Karpas-422 (cell line): ENCODE measurements around the gene LOXHD1. TPM values are rescaled to one million over a fixed set of nuclear protein-coding genes. Genes with fewer than 3 reads are reported as not detected.

Experiments
- DNase-seq: peaks from one replicate; pipeline ENCODE4 v3.0.0-alpha.2; 2015
- H2AFZ ChIP-seq: fragments of 200-600 bp; sonication (generic); 2 replicates; pipeline ENCODE4 v1.6.1; 2014; ENCODE audit warnings: antibody characterized with exemption, low read length, mixed read lengths
- H3K27ac ChIP-seq: fragments of 200-600 bp; sonication (generic); 2 replicates; pipeline ENCODE4 v1.5.1; 2014; ENCODE audit warnings: mild to moderate bottlenecking, low read length, moderate library complexity
- H3K27me3 ChIP-seq: fragments of 200-600 bp; sonication (generic); 2 replicates; pipeline ENCODE4 v1.6.1; 2014; ENCODE audit warnings: low read length, mixed read lengths
- H3K36me3 ChIP-seq: fragments of 200-600 bp; sonication (generic); 2 replicates; pipeline ENCODE4 v1.6.1; 2014; ENCODE audit warnings: low read length, mixed read lengths; ENCODE audit not compliant: insufficient read depth
- H3K4me1 ChIP-seq: fragments of 200-600 bp; sonication (generic); 2 replicates; pipeline ENCODE4 v1.6.1; 2014; ENCODE audit warnings: mild to moderate bottlenecking, low read length, mixed read lengths
- H3K4me2 ChIP-seq: fragments of 200-600 bp; sonication (generic); 2 replicates; pipeline ENCODE4 v1.6.1; 2014; ENCODE audit warnings: low read length, low read depth, mild to moderate bottlenecking; ENCODE audit not compliant: poor library complexity, severe bottlenecking
- H3K4me3 ChIP-seq: fragments of 200-600 bp; sonication (generic); 2 replicates; pipeline ENCODE4 v1.5.1; 2014; ENCODE audit warnings: mild to moderate bottlenecking, antibody characterized with exemption, low read length, mixed read lengths
- H3K79me2 ChIP-seq: fragments of 200-600 bp; sonication (generic); 2 replicates; pipeline ENCODE4 v1.6.1; 2014; ENCODE audit warnings: mild to moderate bottlenecking, low read length, mixed read lengths
- H3K9ac ChIP-seq: fragments of 200-600 bp; sonication (generic); 2 replicates; pipeline ENCODE4 v1.6.0; 2014; ENCODE audit warnings: low read length
- H3K9me2 ChIP-seq: fragments of 200-600 bp; sonication (generic), shearing (Covaris generic); replicated peaks from 2 replicates; pipeline ENCODE4 v1.6.0; 2014; ENCODE audit warnings: mild to moderate bottlenecking, low read length, moderate library complexity; ENCODE audit not compliant: insufficient read depth
- H3K9me3 ChIP-seq: fragments of 300-700, 200-600 bp; sonication (generic); 2 replicates; pipeline ENCODE4 v1.6.1; 2014; ENCODE audit warnings: low read length, mixed read lengths
- H4K20me1 ChIP-seq: fragments of 200-600 bp; sonication (generic); 2 replicates; pipeline ENCODE4 v1.6.1; 2014; ENCODE audit warnings: mild to moderate bottlenecking, antibody characterized with exemption, low read length, low read depth; ENCODE audit not compliant: insufficient read depth
- total RNA-seq: library from RNA; depleted of rRNA; stranded (reverse); fragments of >200 nt; shearing (Covaris generic); gene quantifications from 2 replicates; pipeline ENCODE4 v1.2.3, GENCODE V29; 2014; ENCODE audit warnings: low replicate concordance

LOXHD1 gene
- total RNA-seq, 1 experiment from 2014 or later: not detected

DNA sequence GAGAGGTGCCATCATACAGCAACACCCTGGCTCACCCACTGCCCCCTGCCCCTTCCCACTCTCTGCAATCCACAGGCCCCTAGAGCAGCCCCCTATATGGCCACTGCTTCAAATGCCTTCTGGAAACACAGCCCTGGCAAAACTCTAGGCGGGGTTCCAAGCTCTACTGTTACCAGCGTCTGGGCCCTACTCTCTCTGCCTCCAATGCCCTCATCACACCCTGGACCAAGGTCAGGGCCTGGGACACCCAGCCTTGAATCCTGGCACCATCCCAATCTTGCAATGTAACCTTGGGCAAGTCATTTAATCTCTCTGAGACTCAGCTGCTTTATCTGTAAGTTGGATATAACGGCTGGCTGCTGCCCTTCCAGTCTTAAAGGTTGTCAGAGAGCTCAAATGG is 39.2 kb upstream of the LOXHD1 start:
- Histone ChIP-seq H3K9me2 (no peaks in the 10 kb centered on the region), H3K27me3 (no peaks in the 10 kb centered on the region), H3K4me3 (no peak overlapping the region), H3K9ac (no peak overlapping the region), H3K9me3 (no peaks in the 10 kb centered on the region), H3K36me3 (no peaks in the 10 kb centered on the region), H3K79me2 (no peaks in the 10 kb centered on the region), H4K20me1 (no peaks in the 10 kb centered on the region), H3K4me2 (no peak overlapping the region), H3K4me1 (no peaks in the 10 kb centered on the region), H3K27ac (no peak overlapping the region), H2AFZ (no peak overlapping the region)
- no peak for DNase-seq

DNA sequence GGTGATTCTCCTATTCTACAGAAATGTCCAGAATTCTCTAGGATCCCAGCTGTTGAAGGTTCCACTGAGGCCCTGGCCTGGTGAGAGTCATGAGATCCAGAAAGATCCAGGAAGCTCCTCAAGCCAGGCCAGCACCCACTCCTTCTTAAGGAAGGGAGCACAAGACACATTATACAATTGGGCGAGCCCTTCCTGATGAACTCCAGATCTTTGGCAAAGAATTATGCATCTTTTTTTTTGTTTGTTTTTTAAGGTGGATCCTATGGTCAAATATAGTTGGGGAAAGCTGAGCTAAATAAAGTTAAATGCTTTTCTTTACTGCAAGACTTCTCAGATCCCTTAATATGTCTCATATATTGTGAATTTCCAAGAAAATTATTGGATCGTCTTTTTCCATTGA is 37.0 kb upstream of the LOXHD1 start:
- Histone ChIP-seq H3K4me2 (no peak overlapping the region), H4K20me1 (no peaks in the 10 kb centered on the region), H3K9me3 (no peaks in the 10 kb centered on the region), H2AFZ (no peak overlapping the region), H3K36me3 (no peaks in the 10 kb centered on the region), H3K79me2 (no peaks in the 10 kb centered on the region), H3K9me2 (no peaks in the 10 kb centered on the region), H3K4me3 (no peak overlapping the region), H3K27ac (no peak overlapping the region), H3K27me3 (no peaks in the 10 kb centered on the region), H3K4me1 (no peaks in the 10 kb centered on the region), H3K9ac (no peak overlapping the region)
- no peak for DNase-seq

DNA sequence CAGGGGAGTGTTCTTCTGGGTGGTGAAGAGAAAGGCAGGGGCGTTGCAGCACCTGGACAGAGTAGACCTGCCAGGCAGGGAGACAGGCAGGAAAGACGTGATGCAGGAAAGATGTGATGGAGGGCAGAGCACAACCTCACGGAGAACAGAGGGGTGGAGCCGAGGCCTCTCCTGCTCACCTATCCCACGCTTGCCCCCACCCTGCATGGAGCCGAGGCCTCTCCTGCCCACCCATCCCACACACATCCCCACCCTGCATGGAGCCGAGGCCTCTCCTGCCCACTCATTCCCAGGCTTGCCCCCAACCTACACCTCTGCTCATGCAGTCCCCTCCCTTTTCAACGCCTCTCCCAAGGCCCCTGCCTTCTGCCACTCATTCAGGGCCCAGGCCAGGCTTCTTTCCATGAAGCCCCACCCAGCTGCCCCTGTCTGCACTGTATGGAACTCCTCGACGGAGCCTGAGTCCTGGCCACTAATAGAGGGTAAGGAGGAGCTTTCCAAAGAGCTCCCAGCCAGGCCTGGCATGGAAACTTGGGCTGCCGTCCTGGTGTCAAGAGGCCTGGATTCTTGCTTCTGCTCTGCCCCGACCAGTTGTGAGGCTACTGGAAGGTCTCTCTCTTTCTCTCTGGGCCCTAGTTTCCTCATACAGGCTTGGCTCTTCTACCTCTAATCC is 32.0 kb upstream of the LOXHD1 start:
- Histone ChIP-seq H3K4me3 (no peak overlapping the region), H3K4me1 (no peaks in the 10 kb centered on the region), H3K79me2 (no peaks in the 10 kb centered on the region), H3K9ac (no peak overlapping the region), H3K4me2 (no peak overlapping the region), H3K36me3 (no peaks in the 10 kb centered on the region), H3K9me2 (no peaks in the 10 kb centered on the region), H2AFZ (no peak overlapping the region), H4K20me1 (no peaks in the 10 kb centered on the region), H3K27ac (no peak overlapping the region), H3K27me3 (no peaks in the 10 kb centered on the region), H3K9me3 (no peaks in the 10 kb centered on the region)
- no peak for DNase-seq

DNA sequence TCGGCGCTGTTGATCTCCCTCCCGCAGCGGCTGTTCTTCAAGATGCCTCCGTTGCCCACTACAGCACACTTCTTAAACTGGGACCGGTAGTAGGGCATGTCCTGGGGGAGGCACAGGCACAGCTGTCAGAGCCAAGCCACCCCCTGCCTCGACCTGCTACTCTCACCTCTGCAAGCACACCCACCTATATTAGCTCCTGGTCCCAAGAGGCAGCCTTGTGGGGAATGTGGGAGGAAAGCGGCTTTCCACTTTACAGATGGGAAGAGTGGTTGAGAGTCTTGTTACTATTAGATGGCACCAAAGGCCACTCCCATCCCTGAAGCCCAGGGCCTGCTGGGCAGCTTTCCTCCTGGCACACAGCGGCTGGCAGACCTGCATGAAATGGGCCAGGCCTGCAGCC is 29.2 kb upstream of the LOXHD1 start:
- Histone ChIP-seq H4K20me1 (no peaks in the 10 kb centered on the region), H3K4me3 (no peak overlapping the region), H3K27ac (no peak overlapping the region), H3K4me2 (no peak overlapping the region), H3K36me3 (no peaks in the 10 kb centered on the region), H3K9ac (no peak overlapping the region), H3K79me2 (no peaks in the 10 kb centered on the region), H3K9me3 (no peaks in the 10 kb centered on the region), H3K9me2 (no peaks in the 10 kb centered on the region), H3K4me1 (peaks cover 13% of the 10 kb centered on the region), H3K27me3 (no peaks in the 10 kb centered on the region), H2AFZ (no peak overlapping the region)
- no peak for DNase-seq

DNA sequence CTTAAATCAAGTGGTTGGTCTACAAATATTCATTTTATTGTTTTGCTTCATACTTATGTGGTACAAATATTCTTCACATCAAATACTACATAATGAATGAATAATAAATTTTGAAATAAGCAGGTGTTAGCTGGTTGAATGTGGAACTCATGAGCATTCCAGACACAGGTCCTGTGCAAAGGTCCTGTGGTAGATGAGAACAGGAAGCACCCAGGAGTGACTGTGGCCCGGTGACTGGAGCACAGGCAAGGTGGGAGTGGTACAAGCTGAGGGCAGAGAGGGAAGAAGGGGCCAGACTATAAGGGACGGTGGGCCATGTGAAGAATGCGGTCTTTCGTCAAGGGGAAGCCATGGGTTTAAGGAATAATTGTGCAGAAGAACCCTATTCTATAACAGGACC is 26.2 kb upstream of the LOXHD1 start:
- Histone ChIP-seq H3K9ac (no peak overlapping the region), H3K4me1 (peaks cover 43% of the 10 kb centered on the region), H3K9me2 (no peaks in the 10 kb centered on the region), H3K9me3 (no peaks in the 10 kb centered on the region), H3K79me2 (no peaks in the 10 kb centered on the region), H3K4me2 (no peak overlapping the region), H3K27ac (no peak overlapping the region), H3K4me3 (no peak overlapping the region), H2AFZ (no peak overlapping the region), H3K27me3 (no peaks in the 10 kb centered on the region), H4K20me1 (no peaks in the 10 kb centered on the region), H3K36me3 (no peaks in the 10 kb centered on the region)
- DNase-seq: no peak

DNA sequence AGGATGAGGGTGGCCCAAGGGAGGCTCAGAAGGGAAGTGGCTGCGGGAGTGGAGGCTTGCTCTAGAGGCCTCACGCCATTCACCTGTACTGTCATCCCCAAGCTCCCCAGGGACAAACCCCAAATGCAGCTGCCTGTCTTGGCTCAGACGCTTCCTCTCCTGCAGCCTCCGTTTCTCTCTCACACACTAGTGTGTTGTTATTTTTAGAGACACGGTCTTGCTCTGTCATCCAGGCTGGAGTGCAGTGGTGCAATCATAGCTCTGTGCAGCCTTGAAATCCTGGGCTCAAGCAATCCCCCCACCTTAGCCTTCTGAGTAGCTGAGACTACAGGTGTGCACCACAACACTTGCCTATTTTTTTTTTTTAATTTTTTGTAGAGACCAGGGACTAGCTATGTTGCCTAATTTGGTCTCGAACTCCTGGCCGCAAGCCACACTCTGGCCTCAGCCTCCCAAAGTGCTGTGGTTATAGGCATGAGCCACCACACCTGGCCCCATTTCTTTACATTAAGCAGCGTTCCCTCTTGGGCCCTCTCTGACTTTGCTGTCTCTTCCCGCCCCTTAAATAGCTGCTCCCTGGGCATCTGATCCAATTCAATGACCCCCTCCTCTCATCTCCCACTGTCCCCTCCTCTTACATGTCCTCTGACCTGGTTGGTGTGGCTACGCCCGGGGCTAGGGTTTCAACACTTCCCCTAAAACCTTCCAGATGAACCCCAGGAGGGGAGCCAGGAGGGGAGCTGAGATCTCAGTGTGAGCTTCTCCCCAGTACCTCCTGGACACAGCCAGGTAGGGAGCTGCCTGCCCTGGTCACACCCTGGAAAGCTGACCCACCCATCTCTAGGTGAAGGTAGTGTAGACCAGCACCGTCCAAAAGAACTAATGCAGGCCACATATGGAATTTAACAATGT is 24.0 kb upstream of the LOXHD1 start:
- H3K27me3 ChIP-seq: no peaks in the 10 kb centered on the region
- H3K9ac ChIP-seq: peak overlapping the region; percentile 39
- H3K4me3 ChIP-seq: peak overlapping the region; percentile 35; the same call in 1 of the 2 replicates
- H3K36me3 ChIP-seq: no peaks in the 10 kb centered on the region
- no peaks in the 10 kb centered on the region for H3K79me2 ChIP-seq
- no peak overlapping the region for H2AFZ ChIP-seq
- H3K27ac ChIP-seq: peak overlapping the region; percentile 82
- H3K4me1 ChIP-seq: peaks cover 62% of the 10 kb centered on the region
- DNase-seq: peak; percentile 92
- H4K20me1 ChIP-seq: no peaks in the 10 kb centered on the region
- no peaks in the 10 kb centered on the region for H3K9me2 ChIP-seq
- no peaks in the 10 kb centered on the region for H3K9me3 ChIP-seq
- peak overlapping the region; percentile 51 for H3K4me2 ChIP-seq

DNA sequence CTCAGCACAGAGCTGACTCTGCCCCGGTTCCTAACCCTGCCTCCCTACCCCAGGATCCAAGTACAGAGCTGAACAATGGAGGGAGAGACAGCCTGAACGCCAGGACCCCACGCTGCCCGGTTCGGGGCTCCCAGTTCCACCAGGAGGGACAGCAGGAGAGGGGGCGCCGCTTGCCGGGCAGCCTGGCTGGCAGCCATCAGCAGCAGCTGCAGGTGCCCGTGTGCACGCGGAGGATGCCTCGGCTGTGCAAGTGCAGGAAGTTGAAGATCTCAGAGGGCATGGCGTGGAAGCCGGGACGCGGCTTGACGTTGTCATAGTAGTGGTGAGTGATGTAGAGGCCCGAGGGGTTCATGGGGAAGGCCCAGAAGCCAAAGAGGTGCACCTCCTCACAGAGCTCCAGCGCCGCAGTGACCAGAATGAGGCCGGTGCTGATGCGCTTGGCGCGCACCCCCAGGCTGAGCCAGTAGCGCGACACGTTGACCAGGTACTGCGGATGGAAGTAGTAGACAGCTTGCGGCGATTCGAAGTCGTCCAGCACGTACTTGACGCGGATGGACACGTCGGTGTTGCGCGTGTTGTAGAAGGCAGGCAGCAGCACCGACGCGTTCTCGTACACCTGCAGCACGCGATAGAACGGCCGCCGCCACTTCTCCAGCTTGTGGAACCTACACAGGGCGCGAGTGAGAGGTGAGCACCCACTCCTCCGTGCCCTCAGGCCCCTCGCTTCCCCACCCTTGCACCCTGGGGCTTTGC is 23.0 kb upstream of the LOXHD1 start:
- Histone ChIP-seq H3K9me3 (no peaks in the 10 kb centered on the region), H4K20me1 (no peaks in the 10 kb centered on the region), H3K4me2 (peak overlapping the region; percentile 51), H3K9me2 (no peaks in the 10 kb centered on the region), H3K36me3 (no peaks in the 10 kb centered on the region), H3K4me3 (peak overlapping the region; percentile 35; the same call in 1 of the 2 replicates), H2AFZ (no peak overlapping the region), H3K79me2 (no peaks in the 10 kb centered on the region), H3K27me3 (no peaks in the 10 kb centered on the region), H3K4me1 (peaks cover 63% of the 10 kb centered on the region), H3K27ac (peak overlapping the region; percentile 82), H3K9ac (no peak overlapping the region)
- DNase-seq: no peak
